ENCODE data around the gene CDIP1. TPM values are rescaled to one million over a fixed set of nuclear protein-coding genes. Genes with fewer than 3 reads are reported as not detected.
A peak's percentile ranks its signal among the peaks of the same experiment; 100 is the strongest.

CDIP1 gene
- total RNA-seq, 4 donors from 2014 or later, result 16.2 to 40.2 (median 24.0) TPM

DNA sequence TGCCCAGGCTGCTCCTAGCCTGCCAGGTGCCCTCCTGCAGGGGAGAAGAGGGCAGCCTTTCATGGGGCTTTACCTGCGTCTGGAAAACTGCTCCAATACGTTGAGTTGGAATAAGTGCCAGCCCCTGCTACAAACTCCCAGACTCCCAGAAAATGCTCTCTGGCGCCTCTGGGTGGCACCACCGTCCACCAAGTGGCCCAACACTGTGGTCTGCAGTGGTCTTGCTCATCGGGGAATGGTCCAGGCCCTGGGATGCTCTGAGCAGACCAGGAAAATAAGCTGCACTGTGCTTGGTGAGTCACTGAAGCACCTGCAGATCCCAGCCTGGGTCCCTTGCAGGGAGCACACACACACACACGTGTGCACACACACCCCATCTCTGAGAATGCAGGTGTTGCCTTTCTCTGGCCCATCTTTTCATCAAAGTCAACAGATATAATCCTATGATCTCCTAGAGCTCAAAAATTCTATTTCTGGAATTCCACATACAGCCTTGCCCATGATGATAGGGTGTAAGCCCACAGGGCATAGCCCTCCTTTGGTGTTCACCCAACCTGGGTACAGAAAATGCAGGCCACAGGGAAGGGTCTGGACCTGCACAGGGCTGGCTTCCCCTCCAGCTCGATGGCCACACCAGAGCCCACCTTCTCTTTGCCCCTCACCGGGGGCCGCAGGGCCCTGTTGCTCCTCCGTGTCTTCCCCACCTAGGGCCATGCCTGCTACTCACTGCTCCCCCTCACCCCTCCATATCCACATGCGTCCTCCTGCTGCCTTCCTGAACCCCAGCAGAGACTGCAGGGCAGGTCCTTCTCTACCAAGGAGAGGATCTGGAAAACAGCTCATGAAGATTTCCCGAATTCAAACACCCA, 20.5 kb downstream of the CDIP1 start:
- no peak overlapping the region for H3K27ac ChIP-seq
- no peak for DNase-seq (ENCODE audit: low spot score in 2 of 2)
- H3K4me3 ChIP-seq, result no peak overlapping the region
- H3K4me1 ChIP-seq, result peaks cover 0 to 54% (median 27%) of the 10 kb centered on the region in 4 donors
- TF ChIP-seq, protein P1, sequence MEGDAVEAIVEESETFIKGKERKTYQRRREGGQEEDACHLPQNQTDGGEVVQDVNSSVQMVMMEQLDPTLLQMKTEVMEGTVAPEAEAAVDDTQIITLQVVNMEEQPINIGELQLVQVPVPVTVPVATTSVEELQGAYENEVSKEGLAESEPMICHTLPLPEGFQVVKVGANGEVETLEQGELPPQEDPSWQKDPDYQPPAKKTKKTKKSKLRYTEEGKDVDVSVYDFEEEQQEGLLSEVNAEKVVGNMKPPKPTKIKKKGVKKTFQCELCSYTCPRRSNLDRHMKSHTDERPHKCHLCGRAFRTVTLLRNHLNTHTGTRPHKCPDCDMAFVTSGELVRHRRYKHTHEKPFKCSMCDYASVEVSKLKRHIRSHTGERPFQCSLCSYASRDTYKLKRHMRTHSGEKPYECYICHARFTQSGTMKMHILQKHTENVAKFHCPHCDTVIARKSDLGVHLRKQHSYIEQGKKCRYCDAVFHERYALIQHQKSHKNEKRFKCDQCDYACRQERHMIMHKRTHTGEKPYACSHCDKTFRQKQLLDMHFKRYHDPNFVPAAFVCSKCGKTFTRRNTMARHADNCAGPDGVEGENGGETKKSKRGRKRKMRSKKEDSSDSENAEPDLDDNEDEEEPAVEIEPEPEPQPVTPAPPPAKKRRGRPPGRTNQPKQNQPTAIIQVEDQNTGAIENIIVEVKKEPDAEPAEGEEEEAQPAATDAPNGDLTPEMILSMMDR (IDR thresholded peaks at IDR 0.05), result peak in 4 of 5 experiments; percentile 15 to 52 (median 41)
- TF ChIP-seq POLR2A (IDR thresholded peaks at IDR 0.05), result no peak
- H3K27me3 ChIP-seq, result no peaks in the 10 kb centered on the region
- no peaks in the 10 kb centered on the region for H3K9me3 ChIP-seq
- WGBS, 2 donors, result 66 to 70% methylated on average over 9 to 12 of the region's 12 CpGs
- peaks cover 0 to 22% (median under 1%) of the 10 kb centered on the region in 3 donors for H3K36me3 ChIP-seq

- TF ChIP-seq POLR2A (IDR thresholded peaks at IDR 0.05) (no peak), EP300 (IDR thresholded peaks at IDR 0.05) (peak in 1 of 2 donors; percentile 4)
- H3K9me3 ChIP-seq, result no peaks in the 10 kb centered on the region
- peaks cover 0 to 65% (median 25%) of the 10 kb centered on the region in 4 donors for H3K4me1 ChIP-seq
- no peaks in the 10 kb centered on the region for H3K27me3 ChIP-seq
- no peak for DNase-seq (ENCODE audit: low spot score in 2 of 2)
- H3K27ac ChIP-seq, result peak overlapping the region in 3 of 4 donors; percentile 69 to 90 (median 78)
- peaks cover 0 to 33% (median 9%) of the 10 kb centered on the region in 3 donors for H3K36me3 ChIP-seq
- H3K4me3 ChIP-seq, result peak overlapping the region in 1 of 4 donors; percentile 1
- WGBS, 2 donors, result 21 to 27% methylated on average over 5 of the region's 5 CpGs
Measured at GRCh38 chr16:4515611-4516233, 22.9 kb downstream of the CDIP1 start.

DNA sequence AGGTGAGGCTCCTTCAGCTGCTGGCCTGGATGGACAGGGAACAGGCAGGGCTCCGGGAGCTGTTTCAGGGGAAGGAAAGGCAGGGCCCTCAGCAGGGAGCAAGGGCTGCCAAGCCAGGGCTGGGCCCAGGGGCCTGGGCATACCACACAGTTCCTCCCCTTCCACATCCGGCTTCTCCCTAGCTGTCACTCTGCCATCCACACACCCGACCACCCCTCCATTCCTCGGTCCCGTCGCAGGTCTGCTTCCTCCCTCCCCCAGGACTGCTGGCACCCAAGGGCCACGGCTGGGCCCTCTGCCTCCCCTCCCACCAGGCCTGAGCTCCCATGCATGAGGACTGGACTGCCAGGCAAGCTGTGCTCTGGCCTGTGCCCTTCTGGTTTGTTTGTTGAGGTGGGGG, 24.0 kb downstream of the CDIP1 start:
- Histone ChIP-seq H3K4me3 (no peak overlapping the region), H3K36me3 (peaks cover 0 to 44% (median 12%) of the 10 kb centered on the region in 3 donors), H3K27me3 (no peaks in the 10 kb centered on the region), H3K27ac (peak overlapping the region; percentile 10 to 90 (median 74)), H3K4me1 (peaks cover 0 to 66% (median 25%) of the 10 kb centered on the region in 4 donors), H3K9me3 (no peaks in the 10 kb centered on the region)
- DNase-seq (ENCODE audit: low spot score in 2 of 2), result no peak
- 25 to 27% methylated on average over 7 of the region's 7 CpGs for WGBS, 2 donors
- TF ChIP-seq EP300 (IDR thresholded peaks at IDR 0.05) (no peak), POLR2A (IDR thresholded peaks at IDR 0.05) (no peak)
- TF ChIP-seq, protein P1 (IDR thresholded peaks at IDR 0.05), result no peak

GRCh38 chr16:4513881-4514280, 24.7 kb downstream of the CDIP1 start:
- no peak for DNase-seq (ENCODE audit: low spot score in 2 of 2)
- no peak overlapping the region for H3K4me3 ChIP-seq
- no peaks in the 10 kb centered on the region for H3K9me3 ChIP-seq
- WGBS, 2 donors, result 93 to 96% methylated on average over 6 to 7 of the region's 7 CpGs
- TF ChIP-seq POLR2A (IDR thresholded peaks at IDR 0.05) (no peak), EP300 (IDR thresholded peaks at IDR 0.05) (no peak)
- TF ChIP-seq, protein P1 (IDR thresholded peaks at IDR 0.05), result no peak
- H3K27me3 ChIP-seq, result no peaks in the 10 kb centered on the region
- H3K27ac ChIP-seq, result peak overlapping the region in 3 of 4 donors; percentile 69 to 90 (median 78)
- peaks cover 0 to 51% (median 15%) of the 10 kb centered on the region in 3 donors for H3K36me3 ChIP-seq
- peaks cover 0 to 66% (median 25%) of the 10 kb centered on the region in 4 donors for H3K4me1 ChIP-seq

DNA sequence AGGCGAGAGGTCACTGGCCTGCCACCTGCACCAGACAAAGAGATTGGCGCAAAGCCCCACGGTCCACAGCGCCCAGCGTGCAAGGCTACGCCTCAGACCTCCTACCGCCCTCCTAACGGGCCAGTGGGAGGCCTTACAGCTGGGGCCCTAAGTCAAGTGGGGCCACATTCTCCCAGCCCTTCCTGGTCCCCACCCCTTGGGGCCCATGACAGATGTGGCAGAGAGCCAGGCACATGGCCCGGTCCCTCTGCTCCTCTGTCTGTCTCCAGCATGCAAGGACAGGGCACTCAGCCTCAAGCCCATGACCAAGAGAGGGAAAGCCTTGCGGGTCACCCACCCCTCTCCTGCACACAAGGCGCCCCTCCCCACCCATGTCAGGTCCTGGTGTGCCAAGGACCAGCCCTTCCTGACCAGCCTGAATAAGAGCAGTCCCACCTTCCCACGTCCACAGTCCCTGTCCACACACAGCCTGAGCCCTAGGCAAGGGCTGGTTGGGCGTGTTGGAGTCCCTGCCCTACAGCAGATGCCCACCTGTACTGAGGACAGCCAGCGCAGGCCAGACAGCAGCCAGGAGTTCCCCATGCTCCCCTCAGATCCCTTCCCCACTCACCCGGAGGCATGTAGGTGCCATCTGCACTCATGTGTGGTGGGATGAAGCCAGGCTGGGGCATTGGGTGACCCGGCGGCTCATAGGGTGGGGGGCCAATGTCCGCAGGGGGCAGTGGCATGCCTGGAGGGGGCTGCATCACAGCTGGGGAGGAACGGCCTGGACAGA, 25.3 kb downstream of the CDIP1 start:
- TF ChIP-seq EP300 (IDR thresholded peaks at IDR 0.05) (no peak), POLR2A (IDR thresholded peaks at IDR 0.05) (no peak)
- TF ChIP-seq, protein P1 (IDR thresholded peaks at IDR 0.05), result no peak
- H3K27ac ChIP-seq, result peak overlapping the region in 3 of 4 donors; percentile 69 to 90 (median 78)
- no peaks in the 10 kb centered on the region for H3K27me3 ChIP-seq
- no peak overlapping the region for H3K4me3 ChIP-seq
- WGBS, 2 donors, result 86% methylated on average over 18 of the region's 19 CpGs
- no peaks in the 10 kb centered on the region for H3K9me3 ChIP-seq
- peaks cover 0 to 66% (median 25%) of the 10 kb centered on the region in 4 donors for H3K4me1 ChIP-seq
- H3K36me3 ChIP-seq, result peaks cover 0 to 57% (median 21%) of the 10 kb centered on the region in 3 donors
- no peak for DNase-seq (ENCODE audit: low spot score in 2 of 2)
